ENCODE results near the gene MED8. TPM values are rescaled to one million over a fixed set of nuclear protein-coding genes. Genes with fewer than 3 reads are reported as not detected.

Gene MED8
- polyA plus RNA-seq, 2 of the 4 experiments (the other 2 are of a cell fraction) = 21.8 to 33.9 TPM

- H3K4me3 ChIP-seq = no peak overlapping the region
- H3K9me3 ChIP-seq = no peaks in the 10 kb centered on the region
- ChIA-PET POLR2A (no interaction called here), CTCF (no interaction called here)
- FAIRE-seq (no peak), ATAC-seq (no peak), DNase-seq (ENCODE audit: low read depth in 1 of 2, low spot score in 1 of 2) (no peak)
- WGBS (ENCODE audit: missing lambda C conversion rate) = 98% methylated on average over 2 of the region's 2 CpGs
- no peaks in the 10 kb centered on the region for H3K4me1 ChIP-seq
- no peak overlapping the region for H3K4me2 ChIP-seq
- TF ChIP-seq TFCP2L1 (CRISPR knock-in tag; IDR thresholded peaks at IDR 0.05) (no peak), MAFK (IDR thresholded peaks at IDR 0.05; ENCODE audit: partially characterized antibody) (no peak), RCOR1 (IDR thresholded peaks at IDR 0.05; ENCODE audit: low read depth, low read length) (no peak), ESRRA (IDR thresholded peaks at IDR 0.05; ENCODE audit: borderline replicate concordance, low read length) (no peak), EHMT2 (IDR thresholded peaks at IDR 0.05; ENCODE audit: low read depth) (no peak), ZSCAN20 (CRISPR knock-in tag; IDR thresholded peaks at IDR 0.05) (no peak), BHLHE40 (IDR thresholded peaks at IDR 0.05; ENCODE audit: low read depth, low read length) (no peak), BCL3 (IDR thresholded peaks at IDR 0.05) (no peak), CBX8 (IDR thresholded peaks at IDR 0.05) (no peak), FOXS1 (CRISPR knock-in tag; IDR thresholded peaks at IDR 0.05) (no peak), FOSB (CRISPR knock-in tag; IDR thresholded peaks at IDR 0.05) (no peak), MAX (IDR thresholded peaks at IDR 0.05) (no peak), HOXB13 (CRISPR knock-in tag; IDR thresholded peaks at IDR 0.05; ENCODE audit: low read depth) (no peak), RARB (CRISPR knock-in tag; IDR thresholded peaks at IDR 0.05) (no peak), REST (IDR thresholded peaks at IDR 0.05) (no peak), USF2 (IDR thresholded peaks at IDR 0.05) (no peak), SREBF2 (IDR thresholded peaks at IDR 0.05) (no peak), CHD2 (IDR thresholded peaks at IDR 0.05; ENCODE audit: low read length, partially characterized antibody) (no peak), POLR2A (IDR thresholded peaks at IDR 0.05; ENCODE audit: low read length) (no peak), ZFP36 (IDR thresholded peaks at IDR 0.05; ENCODE audit: borderline replicate concordance, partially characterized antibody) (no peak)
- H3K27ac ChIP-seq = no peak overlapping the region
Measured at GRCh38 chr1:43405876-43406234, 16.3 kb upstream of the MED8 start.

- ChIA-PET CTCF (interaction anchor here (0.9 kb wide), 1 partner anchor 9 kb away, joined by 3 read pairs; no protein-coding TSS in a partner anchor), POLR2A (no interaction called here)
- FAIRE-seq = no peak
- Histone ChIP-seq H3K4me2 (no peak overlapping the region), H3K27ac (no peak overlapping the region), H3K4me1 (no peaks in the 10 kb centered on the region), H3K9me3 (no peaks in the 10 kb centered on the region), H3K4me3 (no peak overlapping the region)
- WGBS (ENCODE audit: missing lambda C conversion rate) = 91% methylated on average over 6 of the region's 6 CpGs
- ATAC-seq = no peak
- DNase-seq (ENCODE audit: low read depth in 1 of 2, low spot score in 1 of 2) = no peak
- TF ChIP-seq HES2 (IDR thresholded peaks at IDR 0.05) (no peak), CEBPB (IDR thresholded peaks at IDR 0.05) (no peak), BCL3 (IDR thresholded peaks at IDR 0.05) (no peak), MAX (IDR thresholded peaks at IDR 0.05) (no peak), ZC3H11A (IDR thresholded peaks at IDR 0.05) (no peak), HEYL (CRISPR knock-in tag; IDR thresholded peaks at IDR 0.05) (no peak), RNF2 (IDR thresholded peaks at IDR 0.05; ENCODE audit: borderline replicate concordance, low read depth) (no peak), CHD4 (IDR thresholded peaks at IDR 0.05; ENCODE audit: borderline replicate concordance) (no peak), JUNB (IDR thresholded peaks at IDR 0.05) (no peak), TP53 (CRISPR knock-in tag; IDR thresholded peaks at IDR 0.05) (no peak), EP300 (IDR thresholded peaks at IDR 0.05) (no peak)
Measured at GRCh38 chr1:43405219-43405875, 15.7 kb upstream of the MED8 start.
